HG03521 (cell line): ENCODE results near the gene TTLL10.
"Not testable (repeated sequence)": the region's sequence is repeated elsewhere in the genome, so short reads cannot be mapped to it uniquely, and the experiment has no call there.

Experiments
- ATAC-seq: cut with Tn5 transposase; IDR thresholded peaks from one replicate; pipeline ENCODE4 v1.9.1; 2021; ENCODE audit warnings: mild to moderate bottlenecking, moderate library complexity; ENCODE audit not compliant: unreplicated experiment

TTLL10 gene

DNA sequence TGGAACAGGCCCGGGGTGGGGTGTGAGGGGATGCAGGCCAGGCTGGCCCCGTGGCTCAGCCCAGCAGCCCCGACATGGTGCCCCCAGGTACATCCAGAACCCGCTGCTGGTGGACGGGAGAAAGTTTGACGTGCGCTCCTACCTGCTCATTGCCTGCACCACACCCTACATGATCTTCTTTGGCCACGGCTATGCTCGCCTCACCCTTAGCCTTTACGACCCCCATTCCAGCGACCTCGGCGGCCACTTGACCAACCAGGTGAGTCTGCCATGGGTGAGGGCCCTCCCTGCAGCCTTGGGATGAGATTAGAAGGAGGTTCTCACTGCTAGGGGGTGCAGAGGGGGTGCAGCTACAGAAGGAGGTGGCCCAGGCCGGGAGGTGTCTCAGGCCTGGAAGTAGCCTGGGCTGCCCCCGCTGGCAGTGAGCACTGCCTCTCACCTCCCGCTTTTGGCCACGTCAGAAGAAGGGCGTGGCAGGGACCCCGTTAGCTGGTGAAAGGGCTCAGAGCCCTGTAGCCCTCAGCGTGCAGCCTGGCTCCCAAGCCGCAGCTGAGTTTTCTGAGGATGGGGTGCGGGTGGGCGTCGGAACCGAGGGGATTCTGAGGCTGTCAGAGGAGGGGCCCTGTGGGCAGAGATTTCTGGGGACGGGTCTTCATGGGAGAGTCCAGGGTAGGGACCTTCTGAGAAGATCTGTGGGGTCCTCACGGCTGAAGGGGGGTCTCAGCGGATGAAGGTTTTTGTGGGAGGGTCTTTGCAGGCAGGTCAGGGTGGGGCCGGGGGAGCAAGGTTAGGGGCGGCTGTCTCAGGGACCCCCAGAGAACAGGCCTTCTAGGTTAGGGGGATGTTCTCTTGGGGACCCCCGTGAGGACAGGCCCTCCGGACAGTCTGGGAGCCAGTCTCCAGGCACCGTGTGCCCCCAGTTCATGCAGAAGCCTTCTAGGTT is 10.4 kb downstream of the TTLL10 start:
- no peak for ATAC-seq

DNA sequence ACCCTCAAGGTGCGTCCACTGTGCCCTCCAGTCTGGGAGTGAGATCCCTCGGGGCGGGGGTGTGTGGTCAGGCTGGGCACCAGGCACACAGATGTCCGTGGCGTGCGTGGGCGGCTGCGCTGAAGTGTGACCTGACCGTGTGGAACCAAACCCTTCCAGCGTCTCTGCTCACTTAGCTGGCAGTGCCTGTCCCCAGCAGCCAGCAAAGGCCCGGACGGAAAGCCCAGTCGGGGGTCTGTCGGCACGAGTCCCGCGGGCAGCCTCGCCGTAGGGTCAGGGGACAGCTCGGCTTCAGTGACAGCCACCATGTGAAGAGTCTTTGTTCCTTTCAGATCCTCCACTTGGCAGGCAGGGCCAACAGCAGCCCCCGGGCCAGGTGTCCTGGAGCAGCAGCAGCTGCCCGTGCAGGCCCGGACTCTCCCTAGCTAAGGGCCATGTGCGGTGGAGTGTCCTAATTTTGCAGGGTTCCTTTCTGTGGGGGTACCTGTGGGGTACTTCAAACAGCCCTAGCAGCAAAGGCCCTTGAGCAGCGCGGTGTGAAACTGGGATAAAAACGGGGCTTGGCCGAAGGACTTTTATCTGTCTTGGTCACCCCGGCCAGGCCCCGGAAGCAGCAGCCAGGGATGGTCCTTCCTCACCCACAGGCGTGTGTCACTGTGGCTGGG is 11.6 kb downstream of the TTLL10 start:
- no peak for ATAC-seq

DNA sequence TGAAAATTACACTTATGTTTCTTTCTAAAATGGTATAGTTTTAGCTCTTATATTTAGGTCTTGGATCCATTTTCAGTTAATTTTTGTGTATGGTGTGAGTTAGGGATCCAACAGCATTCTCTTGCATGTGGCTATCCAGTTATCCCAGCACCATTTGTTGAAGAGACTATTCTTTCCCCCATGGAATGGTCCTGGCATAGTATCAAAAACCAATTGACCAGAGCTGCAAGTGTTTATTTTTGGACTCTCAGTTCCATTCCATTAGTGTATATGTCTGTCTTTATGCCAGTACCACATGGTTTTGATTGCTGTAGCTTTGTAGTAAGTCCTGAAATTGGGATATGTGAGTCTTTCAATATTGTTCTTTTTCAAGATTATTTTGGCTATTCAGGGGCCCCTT is 14.3 kb downstream of the TTLL10 start:
- no peak for ATAC-seq

- no peak for ATAC-seq
Observed at GRCh38 chr1:1189111-1189510, 15.4 kb downstream of the TTLL10 start.

DNA sequence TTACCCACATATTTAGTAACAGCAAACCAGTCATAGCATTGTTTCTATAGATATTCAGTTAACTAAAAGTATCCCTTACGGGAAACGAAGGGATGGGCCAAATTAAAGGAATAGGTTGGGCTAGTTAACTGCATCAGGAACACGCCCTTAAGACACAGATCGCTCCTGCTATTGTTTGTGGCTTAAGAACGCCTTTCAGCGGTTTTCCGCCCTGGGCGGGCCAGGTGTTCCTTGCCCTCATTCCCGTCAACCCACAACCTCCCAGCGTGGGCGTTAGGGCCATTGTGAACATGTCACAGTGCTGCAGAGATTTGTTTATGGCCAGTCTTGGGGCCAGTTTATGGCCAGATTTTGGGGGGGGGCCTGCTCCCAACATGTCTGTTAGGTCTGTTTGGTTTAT is 18.1 kb downstream of the TTLL10 start:
- no peak for ATAC-seq

DNA sequence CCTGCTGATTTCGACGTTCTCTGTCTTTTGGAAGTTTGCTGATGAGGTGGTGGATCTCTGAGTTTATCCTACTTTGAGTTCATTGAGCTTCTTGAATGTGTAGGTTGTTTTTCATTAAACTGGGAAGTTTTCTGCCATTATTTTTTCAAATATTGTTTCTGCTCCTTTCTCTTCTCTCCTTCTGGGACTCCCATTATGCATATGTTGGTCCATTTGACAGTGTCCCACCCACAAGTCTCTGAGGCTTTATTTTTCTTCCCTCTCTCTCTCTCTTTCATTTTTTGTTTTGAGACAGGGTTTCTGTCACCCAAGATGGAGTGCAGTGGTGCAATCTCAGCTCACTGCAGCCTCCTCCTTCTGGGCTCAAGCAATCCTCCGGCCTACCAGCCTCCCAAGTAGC is 21.0 kb downstream of the TTLL10 start:
- no peak for ATAC-seq

DNA sequence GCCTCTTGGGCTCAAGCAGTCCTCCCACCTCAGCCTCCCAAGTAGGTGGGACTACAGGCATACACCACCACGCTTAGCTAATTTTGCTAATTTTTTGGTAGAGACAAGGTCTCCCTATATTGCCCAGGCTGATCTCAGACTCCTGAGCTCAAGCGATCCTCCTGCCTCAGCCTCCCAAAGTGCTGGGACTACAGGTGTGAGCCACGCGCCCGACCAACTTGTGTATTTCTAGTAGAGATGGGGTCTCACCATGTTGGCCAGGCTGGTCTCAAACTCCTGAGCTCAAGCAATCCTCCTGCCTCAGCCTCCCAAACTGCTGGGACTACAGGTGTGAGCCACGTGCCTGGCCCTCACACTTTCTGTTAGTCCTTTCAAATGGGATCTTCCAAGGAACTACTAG is 22.0 kb downstream of the TTLL10 start:
- ATAC-seq = not testable (repeated sequence)

GRCh38 chr1:1196431-1197187 is 22.9 kb downstream of the TTLL10 start:
- no peak for ATAC-seq

GRCh38 chr1:1197188-1197500 is 23.5 kb downstream of the TTLL10 start:
- no peak for ATAC-seq

GRCh38 chr1:1197551-1198422 is 24.1 kb downstream of the TTLL10 start:
- no peak for ATAC-seq

GRCh38 chr1:1198423-1199140 is 24.9 kb downstream of the TTLL10 start:
- no peak for ATAC-seq

DNA sequence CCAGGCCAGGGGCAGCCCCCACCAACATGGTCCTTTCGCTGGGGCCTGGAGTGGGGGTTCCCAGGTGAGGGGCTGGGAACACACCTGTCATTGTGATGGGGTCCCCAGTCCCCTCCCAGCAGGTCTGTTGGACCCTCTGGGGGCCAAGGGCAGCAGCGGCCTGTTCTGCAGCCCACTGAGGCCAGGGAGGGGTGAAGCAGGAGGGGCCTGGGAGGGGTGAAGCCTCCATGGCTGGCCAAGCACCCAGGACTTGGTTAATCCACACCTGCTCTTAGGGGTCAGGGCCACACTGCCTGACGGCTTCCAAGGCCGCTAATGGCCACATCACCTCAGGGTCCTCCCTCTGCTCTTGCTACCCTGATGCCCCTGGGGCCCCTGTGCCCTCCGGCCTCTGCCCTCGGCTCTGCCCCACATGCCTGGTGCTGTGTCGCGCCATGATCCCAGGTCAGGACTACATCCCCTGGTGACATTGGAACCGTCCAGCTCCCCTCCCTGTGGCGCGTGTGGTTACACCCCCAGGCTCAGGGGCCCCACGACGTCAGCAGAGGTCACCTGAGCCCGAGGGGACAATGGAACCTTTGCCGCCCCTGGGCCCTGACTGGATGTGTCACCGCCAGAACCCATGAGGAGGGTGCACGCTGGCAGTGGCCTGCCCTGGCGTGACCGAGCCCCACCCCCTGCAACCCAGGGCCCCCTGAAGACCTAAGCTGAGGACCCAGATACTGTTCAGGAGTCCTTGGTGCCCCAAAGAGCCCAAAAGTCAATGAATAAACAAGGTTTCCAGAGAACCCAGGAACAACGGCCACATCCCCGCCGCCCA is 25.7 kb downstream of the TTLL10 start:
- ATAC-seq = no peak

- no peak for ATAC-seq
Observed at GRCh38 chr1:1199961-1200875, 26.5 kb downstream of the TTLL10 start.

DNA sequence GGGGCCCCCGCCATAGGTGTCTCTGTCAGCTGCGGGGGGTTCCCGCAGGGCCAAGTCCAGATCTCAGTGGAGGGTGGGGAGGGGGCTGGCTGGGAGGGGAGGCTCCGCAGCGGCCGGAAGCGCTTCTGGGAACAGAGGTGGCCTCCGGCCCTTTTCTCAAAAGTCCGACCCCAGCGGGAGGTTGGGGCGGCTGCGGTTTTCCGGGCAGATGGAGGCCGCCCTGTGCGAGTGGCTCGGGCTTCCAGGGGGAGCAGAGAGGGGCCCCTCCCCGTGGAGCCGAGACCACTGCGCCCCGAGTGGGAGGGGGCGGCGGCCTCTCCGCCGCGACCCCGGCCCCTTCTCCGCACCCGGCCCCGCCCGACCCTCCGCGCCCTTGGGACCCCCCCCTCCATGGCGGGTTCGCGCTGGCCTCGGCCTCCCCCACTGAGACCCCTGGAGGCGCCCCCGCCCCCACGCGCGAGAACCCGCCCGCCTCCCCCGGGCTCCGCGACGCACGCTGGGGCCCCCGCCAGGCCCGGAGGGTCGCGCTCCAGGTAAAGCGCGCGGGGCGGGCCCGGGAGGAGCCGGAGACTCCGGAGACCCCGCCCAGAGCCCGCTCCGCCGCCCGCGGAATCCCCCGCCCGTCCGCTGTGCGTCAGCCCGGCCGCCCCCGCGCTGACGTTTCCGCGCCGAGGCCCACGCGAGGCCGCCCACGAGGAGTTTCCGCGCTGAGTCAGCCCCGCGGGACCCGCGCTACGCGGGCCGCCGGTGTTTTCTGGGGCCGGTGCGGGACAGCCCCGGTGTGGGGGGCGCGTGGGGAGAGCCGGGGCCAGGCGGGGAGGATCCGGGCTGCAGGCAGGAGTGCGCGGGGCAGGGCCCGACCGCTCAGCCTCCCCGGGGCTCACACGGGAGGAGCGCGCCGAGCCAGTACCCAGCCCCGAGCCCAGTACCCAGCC is 27.5 kb downstream of the TTLL10 start:
- no peak for ATAC-seq

GRCh38 chr1:1202831-1203560 is 29.3 kb downstream of the TTLL10 start:
- no peak for ATAC-seq
